ENCODE results near the gene LIN54.

Gene LIN54

GRCh38 chr4:82890528-82890900, 120.1 kb downstream of the LIN54 start:
- no peak for DNase-seq

- DNase-seq = no peak
These were observed 121.3 kb downstream of the LIN54 start for GRCh38 chr4:82889287-82889686.

- no peak for DNase-seq
These were observed 124.3 kb downstream of the LIN54 start for GRCh38 chr4:82886147-82886942.

GRCh38 chr4:82885410-82885809, 125.2 kb downstream of the LIN54 start:
- DNase-seq = no peak

Data from stimulated activated CD4-positive, alpha-beta T cell treated with anti-CD3 and anti-CD28 coated beads, Interleukin-4, amount 100 ng/mL, for 1 hour (primary cell).